Hematopoietic multipotent progenitor cell (in vitro differentiated cells): ENCODE results near the gene CHSY3. TPM values are rescaled to one million over a fixed set of nuclear protein-coding genes. Genes with fewer than 3 reads are reported as not detected.

ENCODE experiments used
- DNase-seq, 3 donors: peaks; one replicate each; pipeline ENCODE4 v3.0.0-alpha.2; 2011 to 2015; ENCODE audit warnings: low read depth in 2 of 3, low spot score in 2 of 3
- total RNA-seq: library from RNA; depleted of rRNA; stranded (reverse); fragments of >200 nt; gene quantifications from one replicate; pipeline ENCODE4 v1.2.3, GENCODE V29; 2012

The CHSY3 gene
- total RNA-seq, 1 donor: 0.27 TPM

GRCh38 chr5:130021876-130022275, 117.6 kb downstream of the CHSY3 start:
- DNase-seq: no peak

DNA sequence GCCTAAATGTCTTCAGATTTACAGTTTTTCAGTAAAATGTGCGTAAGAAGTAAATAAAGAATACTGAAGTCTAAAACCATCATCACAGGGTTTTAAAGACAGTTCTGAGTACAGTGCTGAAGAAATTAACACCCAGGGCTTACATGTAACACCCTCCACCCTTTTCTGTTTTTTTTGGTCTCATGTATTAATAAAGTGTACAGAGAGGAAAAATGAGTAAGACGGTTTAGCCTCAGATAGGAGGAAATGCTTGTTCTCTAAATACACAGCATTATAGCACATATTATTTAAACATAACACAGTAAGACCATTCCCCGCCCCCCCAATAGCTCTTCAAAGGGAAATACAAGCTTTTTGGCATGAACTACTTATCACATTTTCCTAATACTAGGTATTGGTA, 119.3 kb downstream of the CHSY3 start:
- no peak for DNase-seq

GRCh38 chr5:130024006-130024405, 119.7 kb downstream of the CHSY3 start:
- DNase-seq: no peak

GRCh38 chr5:130025511-130025910, 121.2 kb downstream of the CHSY3 start:
- DNase-seq: no peak

DNA sequence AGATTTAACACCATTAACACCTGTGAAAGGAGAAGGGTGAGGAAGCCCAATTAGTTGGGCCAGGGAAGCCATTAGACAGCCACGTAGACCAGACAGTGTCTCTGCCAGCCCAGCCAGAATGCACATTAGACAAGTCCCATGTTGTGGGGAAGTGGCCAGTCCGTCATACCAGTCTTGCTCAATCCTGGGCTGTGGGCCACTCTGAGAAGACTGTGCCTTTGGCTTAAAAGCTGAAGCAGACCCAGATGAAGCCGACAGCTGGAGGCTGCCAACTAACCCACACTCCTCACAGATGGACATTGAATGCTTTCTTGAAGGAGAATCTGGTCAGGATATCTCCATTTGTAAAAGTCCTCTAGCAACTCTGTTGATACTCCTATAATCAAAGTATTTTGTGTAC, 128.5 kb downstream of the CHSY3 start:
- DNase-seq: no peak

DNA sequence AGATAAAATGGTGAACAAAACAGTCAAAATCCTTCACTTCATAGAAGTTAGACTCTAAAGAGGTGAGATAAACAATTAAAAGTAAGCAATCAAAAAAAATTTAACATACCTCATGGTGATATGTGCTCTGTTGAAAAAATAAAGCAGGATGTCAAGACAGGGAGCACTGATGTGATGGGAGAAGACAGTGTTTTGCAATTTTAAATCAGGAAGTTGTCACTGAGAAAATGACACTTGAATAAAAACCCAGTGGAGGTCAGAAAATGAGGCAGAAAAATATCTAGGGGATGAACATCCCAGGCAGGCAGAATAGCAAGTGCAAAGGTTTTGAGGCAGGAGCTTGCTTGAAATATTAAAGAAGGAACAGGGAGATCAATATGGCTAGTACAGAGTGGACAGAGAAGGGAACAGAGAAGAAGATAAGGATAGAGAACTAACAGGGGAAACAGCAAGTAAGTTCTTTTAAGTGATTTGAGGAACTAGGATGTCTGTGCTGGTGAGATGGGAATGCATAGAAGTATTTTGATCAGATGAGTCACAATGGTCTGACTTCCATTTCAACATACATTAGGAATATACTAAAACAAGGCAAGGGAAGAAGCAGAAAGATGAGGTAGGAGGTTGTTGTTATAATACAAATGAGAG, 130.4 kb downstream of the CHSY3 start:
- no peak for DNase-seq

GRCh38 chr5:130035388-130035787, 131.1 kb downstream of the CHSY3 start:
- no peak for DNase-seq

DNA sequence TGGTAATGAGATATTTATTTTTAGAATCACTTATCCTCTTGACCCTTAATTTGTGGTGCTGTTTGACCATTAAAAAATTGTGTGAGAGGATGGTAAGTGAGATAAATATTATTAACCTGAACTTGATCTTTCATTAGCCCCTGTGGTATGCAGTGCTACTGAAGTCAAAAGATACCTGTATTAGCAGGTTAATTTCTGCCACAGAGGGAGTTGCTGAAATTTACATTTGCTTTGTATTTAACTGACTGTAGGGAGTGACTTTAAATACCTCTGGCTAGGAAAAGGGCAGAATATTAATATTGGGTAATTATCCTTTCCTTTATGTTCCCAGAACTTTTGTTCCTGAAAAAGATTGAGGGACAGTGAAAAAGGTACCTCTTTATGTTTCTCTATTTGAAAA, 133.6 kb downstream of the CHSY3 start:
- DNase-seq: no peak

DNA sequence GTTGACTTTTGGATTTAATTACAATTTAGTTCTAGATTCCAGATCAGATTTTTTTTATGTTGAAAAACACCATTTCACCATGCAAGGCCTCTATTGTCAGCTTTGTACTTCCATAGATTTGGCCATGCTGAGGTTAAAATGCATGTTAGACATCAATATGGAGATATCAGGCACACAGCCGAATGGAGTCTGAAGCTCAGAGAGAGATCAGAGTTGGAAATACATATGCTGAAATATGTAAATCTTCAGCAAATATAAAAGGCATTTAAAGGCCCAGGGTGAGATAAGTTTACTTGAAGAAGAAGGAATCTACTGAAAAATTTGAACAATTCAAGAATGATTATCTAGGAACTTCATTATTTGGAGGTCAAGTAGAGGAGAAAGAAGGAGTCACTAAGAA, 139.6 kb downstream of the CHSY3 start:
- no peak for DNase-seq

- DNase-seq: no peak
These were observed 141.1 kb downstream of the CHSY3 start for GRCh38 chr5:130045334-130045733.

GRCh38 chr5:130050585-130050984, 146.3 kb downstream of the CHSY3 start:
- DNase-seq: no peak

GRCh38 chr5:130052752-130053151, 148.5 kb downstream of the CHSY3 start:
- DNase-seq: no peak

- DNase-seq: no peak
These were observed 151.3 kb downstream of the CHSY3 start for GRCh38 chr5:130055572-130055971.

- no peak for DNase-seq
These were observed 157.5 kb downstream of the CHSY3 start for GRCh38 chr5:130061746-130062145.

GRCh38 chr5:130063603-130064002, 159.3 kb downstream of the CHSY3 start:
- no peak for DNase-seq

DNA sequence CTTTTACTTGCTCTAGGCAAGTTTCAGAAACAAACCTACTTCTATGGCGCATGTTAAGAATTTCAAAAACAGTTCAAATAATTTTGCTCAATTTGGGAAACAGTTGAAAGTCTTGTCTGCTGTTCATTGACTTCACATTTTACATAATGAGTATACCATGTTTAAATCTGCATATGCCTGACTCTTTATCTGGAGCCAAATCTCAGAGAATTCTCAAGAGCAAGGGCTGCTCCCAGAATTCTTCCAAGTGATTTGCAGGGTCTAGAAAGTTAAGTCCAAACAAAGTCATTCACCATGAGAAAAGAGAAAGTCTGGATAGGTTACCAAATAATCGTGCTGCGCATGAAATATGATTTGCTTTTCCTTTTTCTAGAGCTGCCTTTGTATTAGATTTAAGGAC, 160.2 kb downstream of the CHSY3 start:
- DNase-seq: no peak

DNA sequence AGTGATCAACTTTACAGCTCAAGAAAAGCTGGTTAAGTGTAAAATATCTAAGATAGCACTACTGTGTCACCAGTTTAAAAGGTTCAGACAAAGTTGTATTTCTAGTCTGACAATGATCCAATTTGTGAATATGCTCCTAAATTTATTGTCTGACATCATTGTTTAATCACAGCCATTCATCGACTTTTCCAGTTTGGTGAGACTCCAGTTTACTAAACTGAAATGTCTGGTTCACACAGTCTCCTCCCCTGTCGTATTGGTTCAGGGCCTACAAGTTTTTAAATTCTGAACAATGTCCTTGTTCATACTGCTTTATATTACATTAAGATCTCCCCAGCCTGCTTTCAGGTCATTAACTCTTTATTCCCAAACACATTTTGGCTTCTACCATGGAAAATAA, 161.4 kb downstream of the CHSY3 start:
- no peak for DNase-seq

GRCh38 chr5:130066644-130067043, 162.4 kb downstream of the CHSY3 start:
- no peak for DNase-seq

DNA sequence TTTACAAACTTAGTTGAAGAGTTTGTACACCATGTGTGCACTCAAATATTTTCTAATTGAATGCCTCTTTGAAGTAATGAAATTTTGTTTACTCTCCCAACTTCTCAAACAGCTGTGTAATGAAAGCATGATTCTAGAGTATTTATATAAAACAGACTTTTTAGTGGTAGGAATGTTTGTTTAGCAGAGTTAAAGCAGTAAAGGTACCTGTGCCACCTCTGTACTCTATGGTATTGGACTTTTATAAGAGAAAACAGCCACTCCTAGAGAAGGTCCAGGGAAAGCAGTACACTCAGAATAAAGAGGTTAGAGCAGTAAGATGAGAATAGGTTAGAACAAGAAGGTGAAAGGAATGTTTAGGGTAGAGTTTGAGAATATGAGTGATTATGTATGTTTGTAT, 163.1 kb downstream of the CHSY3 start:
- no peak for DNase-seq

DNA sequence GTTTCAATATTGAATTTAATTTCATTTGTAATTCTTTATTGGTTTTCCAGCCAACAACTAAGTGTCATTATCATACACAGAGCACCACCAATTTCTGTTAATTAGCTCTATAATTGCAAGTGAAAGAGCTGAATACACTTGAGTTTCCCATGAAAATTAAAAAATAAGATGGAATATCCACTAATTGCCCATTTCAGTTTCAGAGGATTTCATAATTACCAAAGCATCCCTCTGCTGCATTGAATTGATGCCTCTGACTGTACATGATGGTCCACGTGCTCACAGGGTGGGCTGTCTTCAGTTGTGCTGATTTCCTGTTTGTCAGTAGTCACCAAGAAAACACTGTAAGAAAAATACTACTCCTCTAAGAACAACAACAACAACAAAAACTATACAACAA, 163.8 kb downstream of the CHSY3 start:
- no peak for DNase-seq

DNA sequence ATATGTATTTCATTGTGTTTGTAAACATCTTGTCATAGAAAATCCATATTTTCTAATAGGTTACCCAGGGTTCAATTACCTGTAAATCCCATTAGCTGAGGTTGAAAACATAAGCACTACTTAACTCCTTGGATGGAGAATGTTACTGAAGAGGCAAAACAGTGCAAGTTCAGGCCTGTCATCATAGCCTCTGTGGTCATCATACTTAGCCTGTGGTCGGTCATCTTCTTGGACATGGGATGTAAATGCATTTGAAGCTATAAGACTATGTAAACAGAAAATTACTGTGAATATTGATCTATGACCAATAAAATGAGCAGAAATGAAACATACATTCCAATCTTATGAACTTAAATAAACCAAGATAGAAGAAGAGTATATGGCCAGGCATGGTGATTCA, 164.7 kb downstream of the CHSY3 start:
- DNase-seq: no peak

DNA sequence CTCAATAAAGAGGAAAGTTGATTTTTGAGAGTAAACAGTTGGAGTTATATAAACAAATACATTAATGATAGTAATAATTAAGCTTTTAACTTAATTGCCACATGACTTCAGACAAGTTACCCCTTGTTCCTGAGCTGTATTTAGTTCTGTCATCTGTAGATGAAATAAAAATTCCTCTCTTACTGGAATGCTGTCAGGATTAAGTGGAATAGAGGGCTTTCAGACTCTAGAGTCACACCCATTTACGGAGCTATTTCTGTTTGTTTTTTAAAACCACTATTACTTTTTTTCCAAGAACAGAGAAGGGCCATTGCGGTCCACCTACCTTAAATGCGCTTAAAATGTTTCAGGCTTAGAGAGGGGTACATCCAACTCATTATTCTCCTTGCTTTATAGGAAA, 170.6 kb downstream of the CHSY3 start:
- DNase-seq: no peak

DNA sequence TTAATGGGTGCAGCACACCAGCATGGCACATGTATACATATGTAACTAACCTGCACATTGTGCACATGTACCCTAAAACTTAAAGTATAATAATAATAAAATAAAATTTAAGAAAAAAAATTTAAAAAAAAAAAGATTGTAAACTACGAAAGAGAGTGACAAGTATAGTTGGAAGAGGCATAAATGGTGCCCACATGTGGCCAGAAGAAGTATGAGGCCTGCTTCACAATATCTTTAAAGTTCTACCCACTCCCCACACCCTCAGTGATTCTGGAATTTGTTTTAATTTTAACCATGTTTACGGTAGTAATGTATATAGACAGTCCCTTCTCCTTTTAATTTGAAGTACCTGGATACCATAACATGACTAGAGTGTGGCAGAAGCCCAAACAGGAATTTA, 172.7 kb downstream of the CHSY3 start:
- DNase-seq: no peak
